HG02798 (cell line): ENCODE measurements around the gene GRID2.
"Not testable (repeated sequence)": the region's sequence is repeated elsewhere in the genome, so short reads cannot be mapped to it uniquely, and the experiment has no call there.

Experiments used
- ATAC-seq: cut with Tn5 transposase; IDR thresholded peaks from one replicate; pipeline ENCODE4 v1.9.1; 2021; ENCODE audit warnings: mild to moderate bottlenecking; ENCODE audit not compliant: unreplicated experiment, poor library complexity

The GRID2 gene

DNA sequence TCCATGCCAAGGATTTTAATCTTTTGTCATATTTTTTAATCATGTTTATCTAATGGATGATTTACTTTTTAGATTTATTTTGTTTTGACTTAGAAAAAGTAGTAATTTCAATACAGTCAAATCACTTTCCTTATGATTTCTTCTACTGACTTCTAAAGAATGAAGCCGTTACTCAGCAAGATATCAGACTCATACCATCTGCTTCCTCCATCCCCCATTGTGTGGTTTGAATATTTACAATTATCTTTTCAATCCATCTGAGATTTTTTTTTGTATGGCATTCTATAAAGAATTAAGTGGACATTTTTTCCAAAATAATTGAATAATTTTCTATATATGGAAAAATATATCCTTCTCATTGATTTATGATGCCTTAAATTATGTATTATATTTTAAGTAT, 959.4 kb downstream of the GRID2 start:
- no peak for ATAC-seq

DNA sequence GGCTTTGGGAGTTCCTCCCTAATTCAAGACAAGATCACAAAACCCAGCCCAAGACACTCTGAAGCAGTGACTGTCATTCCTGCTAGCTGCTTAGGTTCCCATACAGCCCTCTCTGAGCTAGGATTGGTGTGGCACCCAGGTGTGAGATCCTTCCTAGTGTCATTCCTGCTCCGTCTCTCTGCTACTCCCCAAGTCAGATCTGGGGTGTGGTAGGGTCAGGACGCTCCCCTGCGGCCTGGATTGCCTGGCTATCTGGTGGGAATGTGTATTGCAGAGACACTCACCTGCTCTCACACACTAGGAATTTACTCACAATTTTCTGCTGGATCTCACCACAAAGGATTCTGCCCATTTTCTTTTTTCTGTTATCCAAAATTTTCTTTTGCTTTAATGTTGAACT, 964.0 kb downstream of the GRID2 start:
- ATAC-seq, result no peak

- no peak for ATAC-seq
Measured at GRCh38 chr4:93285346-93285745, 981.6 kb downstream of the GRID2 start.

DNA sequence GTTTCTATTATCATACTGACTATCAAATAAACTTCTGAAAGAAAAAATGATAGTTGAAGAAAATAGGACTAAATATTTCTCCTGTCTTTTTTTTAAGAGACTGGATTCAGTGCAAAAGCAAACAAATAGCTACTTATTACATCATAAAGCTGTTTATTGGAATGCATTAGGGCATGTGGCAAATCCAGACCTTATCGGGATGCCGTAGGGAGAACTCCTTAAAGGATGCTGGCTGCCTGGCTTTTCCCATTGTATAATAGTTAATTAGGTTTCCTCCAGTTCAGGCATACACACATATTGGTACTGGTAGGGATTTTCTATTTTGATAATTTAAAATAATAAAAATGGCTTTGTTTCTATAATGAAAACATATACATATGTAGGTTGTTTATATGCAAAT, 985.5 kb downstream of the GRID2 start:
- no peak for ATAC-seq

- ATAC-seq, result no peak
Measured at GRCh38 chr4:93289831-93290230, 986.1 kb downstream of the GRID2 start.

DNA sequence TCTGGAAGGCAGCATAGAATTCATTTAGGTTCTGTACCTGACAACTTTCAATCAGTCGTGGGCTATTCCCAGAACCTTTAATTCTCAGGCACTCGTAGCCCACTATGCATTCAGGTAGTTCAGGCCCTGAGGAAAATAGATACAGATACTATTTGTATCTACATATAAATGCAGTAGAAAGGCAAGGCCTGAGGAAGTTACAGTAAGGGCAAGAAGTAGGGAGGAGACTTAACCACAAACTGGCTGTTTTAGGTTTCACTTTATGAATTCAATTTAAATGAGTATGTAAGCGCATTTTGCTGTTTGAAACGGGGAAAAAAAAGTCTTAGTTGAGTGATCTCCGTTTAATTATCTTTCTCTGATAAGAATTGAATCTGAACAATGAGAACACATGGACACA, 995.4 kb downstream of the GRID2 start:
- ATAC-seq, result peak; percentile 49

GRCh38 chr4:93300780-93301555, 997.2 kb downstream of the GRID2 start:
- ATAC-seq, result not testable (repeated sequence)

DNA sequence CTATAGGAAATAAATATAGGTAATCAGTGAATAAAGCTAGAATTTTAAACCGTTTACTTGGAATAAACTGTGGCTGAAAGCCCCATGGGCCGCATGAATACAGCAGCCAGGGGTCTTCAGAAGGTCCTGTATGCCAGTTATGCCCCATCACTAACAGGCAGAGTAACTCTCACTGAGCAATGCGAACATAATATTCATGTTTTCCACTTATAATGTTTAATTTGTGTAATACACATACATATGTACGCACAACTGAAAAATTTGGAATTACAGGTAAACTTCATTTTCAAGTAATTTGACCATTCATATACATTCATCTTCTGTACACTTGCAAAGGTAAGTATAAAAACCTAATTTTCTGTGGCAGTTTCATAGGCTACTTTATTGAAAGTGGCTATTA, 998.5 kb downstream of the GRID2 start:
- no peak for ATAC-seq

- ATAC-seq, result peak; percentile 44
Measured at GRCh38 chr4:93303440-93303839, 999.7 kb downstream of the GRID2 start.

DNA sequence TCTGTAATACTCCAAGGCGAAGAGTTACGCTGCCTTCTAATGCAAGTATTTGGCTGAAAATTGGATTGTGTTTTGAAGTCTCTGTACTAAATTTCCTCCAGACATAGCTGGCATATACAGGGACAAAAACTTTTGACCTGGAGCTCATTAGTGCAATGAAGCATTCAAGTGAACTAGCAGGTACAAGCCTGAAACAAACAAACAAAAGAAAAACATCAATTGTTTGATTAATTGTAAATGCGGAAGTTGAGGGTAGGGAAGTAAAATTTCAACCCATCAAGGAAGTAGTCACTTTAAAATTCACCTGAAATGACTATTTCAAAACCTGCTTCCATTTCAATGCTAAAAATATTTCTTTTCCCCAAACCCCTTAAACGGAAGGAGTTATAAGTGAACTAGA, 1008.5 kb downstream of the GRID2 start:
- no peak for ATAC-seq

GRCh38 chr4:93313197-93313596, 1009.4 kb downstream of the GRID2 start:
- ATAC-seq, result no peak

- ATAC-seq, result no peak
Measured at GRCh38 chr4:93317057-93317456, 1013.3 kb downstream of the GRID2 start.

- ATAC-seq, result no peak
Measured at GRCh38 chr4:93317561-93317960, 1013.8 kb downstream of the GRID2 start.

GRCh38 chr4:93319041-93319440, 1015.3 kb downstream of the GRID2 start:
- ATAC-seq, result no peak

GRCh38 chr4:93320356-93320755, 1016.6 kb downstream of the GRID2 start:
- no peak for ATAC-seq

- ATAC-seq, result no peak
Measured at GRCh38 chr4:93327346-93327745, 1023.6 kb downstream of the GRID2 start.

DNA sequence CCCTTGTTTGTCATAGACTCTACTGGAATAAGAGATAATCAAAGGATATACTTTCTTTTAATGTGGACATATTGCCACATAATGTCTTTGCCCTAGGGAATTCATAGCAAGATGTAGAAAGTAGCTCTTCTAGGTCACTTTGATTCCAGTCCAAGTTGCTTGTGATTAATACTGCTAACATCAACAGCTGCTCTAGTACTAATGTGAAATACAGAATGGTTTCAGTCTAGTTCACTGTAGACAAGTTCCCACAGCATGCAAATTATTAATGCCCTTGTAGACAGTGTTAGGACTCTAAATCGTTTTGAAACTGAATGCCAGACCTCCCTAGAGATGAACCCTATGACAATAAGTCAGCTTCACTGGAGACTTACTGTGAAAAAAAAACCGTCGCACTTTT, 1030.2 kb downstream of the GRID2 start:
- peak; percentile 97 for ATAC-seq

DNA sequence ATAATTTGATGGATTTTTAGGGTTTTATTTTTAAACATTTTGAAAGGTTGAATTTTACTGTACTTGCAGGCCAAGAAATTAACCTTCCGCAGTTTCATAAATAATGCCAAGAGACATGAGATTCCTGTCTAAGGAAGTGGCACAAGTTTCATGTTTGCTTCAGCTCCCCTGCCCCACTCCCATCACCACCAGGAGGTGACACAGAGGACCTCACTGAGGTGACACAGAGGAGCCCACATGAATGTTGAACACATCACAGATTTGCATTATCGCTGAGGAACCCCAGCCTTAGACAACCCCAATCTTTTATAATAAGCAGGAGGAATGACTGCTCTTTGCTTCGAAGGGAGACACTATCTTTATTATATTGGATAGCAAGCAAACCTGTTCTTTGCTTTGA, 1033.4 kb downstream of the GRID2 start:
- ATAC-seq, result no peak

GRCh38 chr4:93342738-93343137, 1039.0 kb downstream of the GRID2 start:
- no peak for ATAC-seq

GRCh38 chr4:93346840-93347239, 1043.1 kb downstream of the GRID2 start:
- ATAC-seq, result no peak

DNA sequence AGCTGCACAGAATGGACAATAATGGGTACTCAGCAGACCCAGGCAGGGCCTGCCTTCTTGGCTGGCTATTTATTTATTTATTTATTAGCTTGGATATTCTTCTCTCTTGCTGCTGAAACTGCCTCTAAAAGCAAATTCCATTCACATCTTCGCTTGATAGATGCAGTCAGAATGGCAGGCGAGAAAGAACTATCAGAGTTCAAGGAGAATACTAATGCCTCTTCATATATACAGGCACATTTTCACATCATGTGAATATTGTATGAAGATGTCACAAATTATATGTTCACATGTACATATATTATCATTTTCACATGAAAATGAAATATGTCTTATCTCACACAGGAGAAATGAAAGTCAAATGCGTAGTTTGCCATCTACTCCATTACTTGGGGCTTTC, 1045.1 kb downstream of the GRID2 start:
- no peak for ATAC-seq

DNA sequence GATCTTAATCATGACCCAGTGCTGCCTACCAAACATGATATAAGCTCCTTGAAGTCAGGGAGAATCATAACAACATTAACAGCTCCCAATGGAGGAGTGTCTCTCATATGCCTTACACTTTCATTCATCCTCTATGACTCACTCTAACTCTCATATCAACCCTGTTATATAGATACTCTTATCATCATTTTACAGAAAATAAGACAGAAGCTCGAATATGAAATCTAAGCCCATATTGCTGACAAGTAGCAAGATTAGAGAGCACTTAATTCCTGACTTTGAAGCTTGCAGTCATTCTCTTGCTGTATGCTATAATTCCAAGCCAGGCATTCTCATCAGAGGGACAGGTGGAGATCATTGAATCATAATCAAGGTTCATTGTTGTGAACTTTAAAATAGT, 1048.1 kb downstream of the GRID2 start:
- no peak for ATAC-seq

DNA sequence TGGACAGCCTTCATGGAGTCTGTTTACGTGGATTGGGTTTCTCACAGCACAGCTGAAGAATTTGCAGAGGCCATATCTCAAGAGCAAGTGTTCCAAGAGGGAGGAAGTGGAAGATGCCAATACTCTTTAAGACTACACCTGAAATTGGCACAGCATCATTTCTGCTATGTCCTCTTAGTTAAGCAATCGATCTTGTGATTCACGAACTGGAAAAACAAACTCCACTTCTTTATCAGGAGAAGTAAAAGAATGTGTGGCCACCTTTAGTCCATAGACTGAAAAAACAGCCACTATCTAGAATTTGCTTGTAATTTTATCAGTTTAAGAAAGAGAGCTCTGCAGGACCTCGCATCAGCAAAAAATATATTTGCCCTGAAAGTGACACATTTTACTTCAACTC, 1051.6 kb downstream of the GRID2 start:
- ATAC-seq, result no peak
